ENCODE results near the gene C3orf18.

The C3orf18 gene

GRCh38 chr3:50549226-50549625 is 18.3 kb downstream of the C3orf18 start:
- no peak for FAIRE-seq

- FAIRE-seq: no peak
Measured at GRCh38 chr3:50545781-50546180, 21.8 kb downstream of the C3orf18 start.

GRCh38 chr3:50542177-50543034 is 25.1 kb downstream of the C3orf18 start:
- FAIRE-seq: no peak

- no peak for FAIRE-seq
Measured at GRCh38 chr3:50539356-50540286, 27.9 kb downstream of the C3orf18 start.

GRCh38 chr3:50537421-50538129 is 30.0 kb downstream of the C3orf18 start:
- no peak for FAIRE-seq

- no peak for FAIRE-seq
Measured at GRCh38 chr3:50536471-50537180, 30.9 kb downstream of the C3orf18 start.

GRCh38 chr3:50534681-50535330 is 32.7 kb downstream of the C3orf18 start:
- no peak for FAIRE-seq

- FAIRE-seq: no peak
Measured at GRCh38 chr3:50533807-50534461, 33.6 kb downstream of the C3orf18 start.

GRCh38 chr3:50533316-50533715 is 34.2 kb downstream of the C3orf18 start:
- no peak for FAIRE-seq

GRCh38 chr3:50532062-50532705 is 35.4 kb downstream of the C3orf18 start:
- no peak for FAIRE-seq

GRCh38 chr3:50531201-50531600 is 36.3 kb downstream of the C3orf18 start:
- no peak for FAIRE-seq

- no peak for FAIRE-seq
Measured at GRCh38 chr3:50530001-50530970, 37.3 kb downstream of the C3orf18 start.

GRCh38 chr3:50525987-50526386 is 41.6 kb downstream of the C3orf18 start:
- FAIRE-seq: no peak

- FAIRE-seq: no peak
Measured at GRCh38 chr3:50525191-50525910, 42.2 kb downstream of the C3orf18 start.

GRCh38 chr3:50524746-50525145 is 42.8 kb downstream of the C3orf18 start:
- no peak for FAIRE-seq

- FAIRE-seq: no peak
Measured at GRCh38 chr3:50523279-50523811, 44.2 kb downstream of the C3orf18 start.

- FAIRE-seq: no peak
Measured at GRCh38 chr3:50521572-50521971, 46.0 kb downstream of the C3orf18 start.

- no peak for FAIRE-seq
Measured at GRCh38 chr3:50520849-50521248, 46.7 kb downstream of the C3orf18 start.

All from colon (tissue), 2 donors.